GM12891 (cell line): Measurements from ENCODE around the gene HDAC4.

Source experiments
- POLR2A ChIP-seq: IDR thresholded peaks from 2 replicates; pipeline ENCODE4 v1.6.1; 2011; ENCODE audit warnings: low read depth, low read length, control low read depth
- POLR2AphosphoS5 ChIP-seq: IDR thresholded peaks from 2 replicates; pipeline ENCODE4 v1.6.1; 2011; ENCODE audit warnings: low read depth, low read length, control low read depth
- SPI1 ChIP-seq: IDR thresholded peaks from 2 replicates; pipeline ENCODE4 v1.6.1; 2011; ENCODE audit warnings: low read depth, low read length, control low read depth
- TAF1 ChIP-seq: IDR thresholded peaks from 2 replicates; pipeline ENCODE4 v1.6.1; 2011; ENCODE audit warnings: low read depth, low read length, control low read depth

- no peak for TF ChIP-seq POLR2A
- no peak for TF ChIP-seq POLR2AphosphoS5
- no peak for TF ChIP-seq SPI1
- no peak for TF ChIP-seq TAF1
These were observed 246.8 kb downstream of the HDAC4 start for GRCh38 chr2:239153806-239154591.
